ENCODE measurements around the gene NUDT17.

Gene NUDT17

DNA sequence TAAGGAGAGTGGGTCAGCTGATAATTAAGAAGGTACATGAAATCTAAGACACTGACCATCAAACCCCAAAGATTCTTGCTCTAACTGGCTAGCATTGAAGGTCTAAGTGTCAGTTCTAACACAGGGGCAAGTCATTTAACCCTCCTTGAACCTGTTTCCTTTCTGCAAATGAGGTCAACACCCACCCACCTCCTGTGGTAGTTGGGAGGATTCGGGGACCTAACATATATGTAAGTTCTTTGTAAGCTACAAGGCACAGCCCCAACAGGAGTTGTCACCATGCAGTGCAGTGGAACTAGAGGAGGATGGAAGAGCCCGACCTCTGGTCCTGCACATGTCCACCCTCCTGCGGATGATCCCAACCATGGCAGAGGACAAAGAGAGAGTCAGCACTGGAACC is 2.4 kb downstream of the NUDT17 start:
- no peak for DNase-seq

DNA sequence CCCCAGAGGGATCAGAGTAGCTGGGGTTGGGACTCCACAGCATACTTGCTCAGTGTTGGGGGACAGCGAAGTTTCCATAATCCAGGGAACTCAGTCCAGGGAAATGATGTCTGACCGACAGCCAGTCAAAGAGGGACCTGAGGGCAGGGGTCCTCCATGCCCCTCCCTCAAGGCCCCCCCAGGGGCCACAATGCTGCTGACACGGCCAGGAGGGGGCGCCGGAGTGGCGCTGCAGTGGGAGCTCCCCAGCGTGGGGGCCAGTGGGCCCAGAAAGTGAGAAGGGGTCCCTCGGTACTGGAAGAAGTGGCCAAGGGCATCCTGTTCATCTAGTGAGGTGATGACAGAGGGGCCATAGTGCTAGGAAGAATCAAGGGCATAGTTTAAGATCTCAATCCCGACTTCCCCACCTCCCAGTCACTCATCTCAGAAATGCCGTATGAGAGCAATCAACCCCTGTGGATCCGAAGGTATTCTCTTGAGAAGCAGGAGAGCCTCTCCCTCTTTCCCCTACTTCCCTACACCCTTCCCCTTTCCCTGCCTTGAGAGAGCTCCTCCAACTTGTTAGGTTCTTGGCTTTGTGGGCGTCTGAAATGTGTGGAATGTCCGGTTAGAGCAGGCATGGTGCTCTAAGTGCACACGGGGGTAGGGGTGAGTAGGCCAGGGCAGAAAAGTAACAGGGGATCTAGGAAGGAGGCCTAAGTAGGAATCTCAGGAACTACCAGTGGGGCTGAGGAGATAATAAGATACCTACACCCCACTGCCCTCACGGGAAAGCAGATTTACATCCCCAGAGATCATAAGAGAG is 4.1 kb downstream of the NUDT17 start:
- no peak for DNase-seq

DNA sequence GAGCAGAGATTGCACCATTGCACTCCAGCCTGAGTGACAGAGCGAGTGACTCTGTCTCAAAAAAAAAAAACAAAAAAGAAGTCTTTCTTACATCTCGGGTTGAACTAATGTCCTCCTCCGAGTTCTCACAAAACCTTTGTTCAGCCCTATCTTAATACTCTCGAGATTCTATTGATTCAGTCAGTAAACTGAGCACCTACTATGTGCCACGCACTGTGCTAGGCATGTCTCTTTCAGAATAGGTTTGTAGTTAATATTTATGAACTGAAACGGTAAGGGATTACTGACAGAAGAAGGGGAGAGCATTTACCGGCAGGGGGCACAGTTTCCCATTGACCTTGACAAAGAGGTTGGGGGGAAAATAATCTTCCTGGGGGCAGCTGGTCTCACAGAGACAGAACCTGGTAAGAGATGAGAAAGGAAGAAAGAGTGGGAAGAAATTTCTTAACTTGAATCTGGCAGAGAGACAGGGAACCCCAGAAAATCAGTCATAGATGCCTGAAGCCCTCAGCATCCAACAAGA is 10.1 kb downstream of the NUDT17 start:
- DNase-seq, result no peak

DNA sequence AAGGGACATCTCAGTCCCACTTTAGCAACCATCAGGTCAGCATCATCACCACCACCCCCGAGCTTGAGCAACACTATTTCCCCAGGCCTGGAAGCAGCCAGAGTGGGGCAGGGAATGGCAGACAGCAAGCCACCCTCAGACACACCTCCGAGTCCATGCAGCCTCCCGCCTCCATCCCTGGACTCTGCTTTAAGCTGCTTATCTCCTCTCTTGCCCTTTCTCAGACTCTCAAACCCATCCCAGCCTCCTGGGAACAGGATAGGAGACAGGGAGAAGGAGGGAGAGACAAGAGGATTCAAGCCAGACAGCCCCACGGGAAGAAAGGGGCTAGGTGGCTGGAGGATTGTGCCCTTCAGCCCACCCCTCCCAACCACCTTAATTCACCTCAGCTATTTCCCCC is 11.7 kb downstream of the NUDT17 start:
- no peak for DNase-seq

DNA sequence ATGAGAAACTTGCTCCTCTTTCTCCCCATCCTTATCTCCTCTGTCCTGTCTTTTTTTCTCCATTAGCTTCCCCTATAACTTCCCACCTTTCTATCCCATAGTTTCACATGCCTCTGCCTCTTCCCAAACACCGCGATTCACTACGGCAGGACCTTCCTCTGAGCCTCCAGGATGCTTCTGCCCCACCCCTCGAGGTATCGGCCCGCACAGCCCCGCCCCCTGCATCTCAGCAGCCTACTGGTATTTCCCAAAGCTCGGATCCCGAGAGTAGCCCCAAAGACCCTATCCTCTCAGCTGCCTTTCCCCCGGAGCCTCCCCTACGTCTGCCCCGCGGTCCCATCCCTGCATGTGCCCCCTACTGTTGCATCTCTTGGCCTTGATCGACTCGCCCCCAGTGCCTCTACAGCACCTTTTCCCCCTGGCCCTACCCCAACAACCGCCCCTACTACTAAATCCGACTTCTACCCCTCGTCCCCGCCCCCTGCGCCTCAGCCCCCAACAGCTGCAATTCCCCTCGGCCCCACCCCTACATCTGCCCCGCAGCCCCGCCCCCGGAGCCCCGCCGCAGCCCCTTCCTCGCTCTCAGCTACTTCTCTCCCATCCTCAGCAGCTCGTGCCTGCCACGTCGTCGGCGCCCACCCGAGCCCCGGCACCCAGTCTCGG is 12.9 kb downstream of the NUDT17 start:
- DNase-seq, result peak; percentile 42

DNA sequence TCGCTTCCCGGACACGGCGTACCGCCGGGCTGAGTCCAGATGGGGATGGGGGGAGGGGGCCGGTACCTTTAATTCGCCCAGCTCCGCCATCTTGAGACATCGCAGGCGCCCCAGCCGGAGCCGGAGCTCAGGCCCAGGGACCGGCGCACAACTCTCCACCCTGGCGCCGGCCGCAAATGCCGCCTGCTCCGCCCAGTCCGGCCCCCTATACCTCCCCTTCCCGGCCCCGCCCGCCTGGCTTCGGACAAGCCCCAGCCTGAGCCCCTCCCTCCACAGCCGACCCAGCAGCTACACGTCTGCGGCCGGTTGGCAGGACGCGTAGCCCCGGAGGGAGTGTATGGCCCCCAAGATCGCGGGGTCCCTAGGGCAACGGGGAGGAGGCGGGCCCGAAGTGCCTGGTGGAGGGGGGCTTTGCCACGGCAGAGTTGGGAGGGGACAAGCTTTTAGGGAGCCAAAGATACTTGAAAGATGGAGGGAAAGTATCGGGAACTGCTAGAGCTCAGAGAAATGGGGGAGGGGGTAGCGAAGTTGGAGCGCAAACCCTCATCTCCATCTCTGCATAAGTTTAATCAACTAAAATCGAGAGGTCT is 13.6 kb downstream of the NUDT17 start, which contains the start of gene PIAS3:
PIAS3 (minus strand) TSS at position 181 of the 590 bp plus-strand sequence; CDS start at position 90, 91 bp downstream.
- peak; percentile 97 for DNase-seq

DNA sequence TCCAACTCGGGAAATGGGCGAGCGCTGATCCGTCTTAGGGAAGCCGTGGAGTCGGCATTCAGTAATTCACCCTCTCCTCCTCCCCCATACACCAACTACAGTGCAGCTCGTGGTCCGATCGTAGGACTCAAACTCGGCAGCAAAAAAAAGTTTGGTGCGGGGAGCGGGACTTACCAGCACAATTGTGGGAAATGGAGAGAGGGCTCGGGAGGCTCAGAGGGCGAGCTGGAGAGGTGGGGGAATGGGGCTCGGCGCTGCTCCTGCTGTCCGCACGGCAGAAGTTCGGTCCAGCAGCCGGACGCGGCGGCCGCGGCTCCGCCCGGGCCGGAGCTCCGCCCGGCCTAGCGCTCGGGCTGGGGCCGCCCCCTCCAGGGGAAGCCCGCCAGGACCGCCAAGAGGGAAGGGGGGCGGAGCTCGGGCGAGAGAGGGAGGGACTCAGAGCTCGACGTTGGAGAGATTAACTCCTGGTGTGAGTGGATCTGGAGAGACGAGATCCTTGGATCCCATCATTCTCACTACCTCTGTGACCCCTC is 14.1 kb downstream of the NUDT17 start:
- peak; percentile 91 for DNase-seq

DNA sequence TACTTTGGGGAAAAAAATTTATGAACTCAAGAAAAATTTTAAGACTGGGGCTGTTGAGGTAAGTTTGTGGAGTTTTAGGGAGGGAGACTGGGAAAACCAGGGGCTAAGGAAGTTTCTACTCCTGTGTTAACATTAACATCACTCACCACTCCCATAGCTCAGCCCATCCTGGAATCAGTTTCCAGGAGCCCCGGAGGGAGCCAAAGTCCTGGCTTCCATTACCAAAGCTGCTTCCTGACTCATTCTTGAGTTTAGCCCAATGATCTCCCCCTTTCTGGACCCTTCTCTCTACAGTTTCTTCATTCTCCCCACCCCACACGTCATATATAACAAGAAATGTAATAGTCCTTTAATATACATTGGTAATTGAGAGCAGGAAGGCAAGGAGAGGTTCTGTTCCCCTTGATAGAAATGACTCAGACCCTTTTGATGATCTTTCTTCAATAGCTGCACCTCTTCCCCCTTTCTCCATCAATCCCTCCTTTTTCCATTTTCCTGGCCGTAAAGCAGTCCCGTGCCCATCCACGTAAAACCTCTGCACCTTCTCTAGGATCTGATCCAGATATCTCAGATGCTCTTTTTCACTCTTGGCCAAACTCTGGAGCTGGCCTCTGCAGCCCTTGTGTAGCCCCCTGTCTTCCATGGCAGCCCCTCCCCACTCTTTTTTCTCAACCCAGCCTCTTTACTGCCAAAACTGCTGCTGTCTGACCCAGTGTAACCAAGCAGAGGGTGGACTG is 18.0 kb downstream of the NUDT17 start:
- DNase-seq, result no peak

DNA sequence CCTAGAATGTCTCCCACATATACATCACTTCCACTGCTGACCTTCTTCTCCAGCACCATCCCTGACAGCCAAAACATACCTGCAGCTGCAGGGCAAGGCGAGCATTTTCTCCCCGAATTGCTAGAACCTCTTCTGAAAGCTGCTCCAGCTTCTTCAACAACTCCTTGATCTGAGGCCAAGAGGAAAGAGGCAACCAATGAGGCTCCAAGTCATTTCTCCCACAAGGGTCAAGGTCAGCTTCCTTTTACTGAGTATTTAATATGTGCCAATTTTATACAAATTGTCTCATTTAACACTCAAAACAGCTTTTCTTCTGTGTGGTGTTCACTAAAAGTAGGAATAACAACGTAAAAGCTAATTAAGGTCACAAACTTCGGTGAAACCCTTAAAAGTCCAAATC is 22.8 kb downstream of the NUDT17 start:
- DNase-seq, result no peak

DNA sequence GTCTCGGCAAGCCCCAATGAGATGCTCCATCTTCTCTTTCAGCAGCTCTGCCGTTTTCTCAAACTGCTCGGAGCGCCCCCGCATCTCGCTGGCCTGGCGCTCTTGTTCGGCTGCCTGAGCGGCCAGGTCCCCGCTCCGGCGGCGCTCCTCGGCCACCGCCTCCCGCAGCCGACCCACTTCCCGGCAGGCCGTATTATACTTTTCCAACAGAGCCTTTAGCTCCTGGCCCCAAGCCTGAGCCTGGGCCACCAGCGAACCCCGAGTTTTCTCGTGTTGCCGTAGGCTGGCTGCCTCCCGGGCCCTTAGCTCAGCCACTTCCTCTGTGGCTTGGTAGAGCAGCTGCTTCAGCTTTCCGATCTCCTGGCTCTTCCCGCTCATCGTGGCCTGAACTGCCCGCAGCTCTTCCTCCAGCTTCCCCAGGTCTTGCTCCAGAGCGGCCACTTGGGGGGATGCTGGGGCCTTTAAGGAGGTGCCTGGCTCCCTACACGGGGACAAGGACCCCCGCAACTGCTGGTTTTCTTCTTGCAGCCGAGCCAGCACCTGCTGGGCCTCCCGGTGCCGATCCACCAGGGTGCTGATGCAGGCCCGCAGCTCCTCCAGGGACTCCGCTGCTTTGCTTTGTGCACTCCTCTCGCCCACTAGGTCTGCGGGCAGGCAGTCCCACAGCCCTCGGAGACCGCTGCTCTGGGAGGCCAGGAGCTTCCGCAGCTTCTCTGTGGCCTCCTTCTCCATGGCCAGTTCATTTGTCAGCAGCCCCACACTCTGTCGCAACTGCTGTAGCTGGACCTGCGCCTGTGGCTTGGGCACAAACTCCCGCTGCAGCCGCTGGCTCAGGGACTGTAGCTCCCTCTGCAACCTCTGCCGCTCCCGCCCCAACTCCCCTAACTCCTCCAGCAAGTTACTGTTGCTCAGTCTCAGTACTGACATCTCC is 26.8 kb downstream of the NUDT17 start:
- DNase-seq, result peak; percentile 52

DNA sequence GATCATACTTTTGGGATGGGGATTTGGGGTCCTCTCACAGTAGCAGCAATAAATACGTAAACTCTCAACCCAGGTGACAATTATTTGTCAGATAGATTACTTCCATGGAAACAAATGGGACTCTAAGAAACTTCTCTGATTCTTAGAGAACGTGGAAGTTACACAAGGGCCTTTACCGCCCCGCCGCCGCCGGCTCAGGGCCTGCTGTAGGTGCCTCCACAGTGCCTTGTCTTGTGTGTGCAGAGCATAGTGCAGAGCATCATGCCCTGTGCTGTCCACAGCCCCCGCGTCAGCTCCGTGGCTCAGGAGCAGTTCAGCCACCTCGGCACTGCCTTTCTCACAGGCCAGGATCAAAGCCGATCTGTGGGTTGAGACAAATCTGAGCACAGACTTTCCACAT is 29.2 kb downstream of the NUDT17 start:
- DNase-seq, result no peak

DNA sequence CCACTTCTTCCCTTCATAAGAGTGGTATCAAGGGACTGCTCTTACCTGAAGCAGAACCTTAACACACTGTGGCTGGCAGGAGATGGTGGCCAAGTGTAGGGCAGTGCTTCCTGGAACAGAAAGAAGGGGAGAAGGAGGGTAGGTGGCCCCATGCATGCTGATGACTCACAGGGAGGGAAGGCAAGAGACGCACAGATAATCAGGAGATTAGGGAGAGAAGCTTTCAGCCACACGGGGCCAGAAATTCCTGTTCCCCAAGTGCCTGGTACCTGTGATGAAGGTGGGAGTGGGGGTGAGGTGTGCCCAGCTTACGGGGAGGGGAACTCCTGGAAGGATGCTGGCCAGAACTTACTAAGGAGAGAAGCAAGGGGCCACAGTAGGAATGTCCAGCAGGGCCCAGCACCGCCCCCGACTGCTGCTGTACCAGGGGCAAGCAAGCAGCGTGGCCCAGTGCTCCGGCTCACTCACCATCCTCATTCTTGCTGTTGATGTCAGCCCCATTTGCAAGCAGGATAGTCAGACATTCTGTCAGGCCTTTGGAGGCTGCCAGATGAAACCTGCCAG is 32.6 kb downstream of the NUDT17 start:
- no peak for DNase-seq

DNA sequence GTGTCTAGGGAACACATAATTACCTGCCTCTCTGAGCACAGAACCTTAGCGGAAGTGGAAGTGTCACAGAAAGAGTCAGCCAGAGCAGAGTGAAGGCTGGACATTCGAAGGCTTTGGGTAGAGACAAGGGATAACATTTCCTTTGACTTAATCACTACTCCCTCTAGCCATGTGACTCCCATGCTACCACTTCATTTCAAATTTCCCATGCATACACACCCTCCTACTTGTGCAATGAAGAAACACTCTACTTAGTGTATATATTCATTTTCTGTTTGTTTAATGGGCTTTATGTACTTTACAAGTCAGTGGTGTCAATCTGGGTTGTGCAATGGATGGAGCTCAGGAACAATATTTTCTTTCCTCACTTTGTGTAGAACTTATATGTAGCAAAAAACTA is 33.3 kb downstream of the NUDT17 start:
- DNase-seq, result no peak

DNA sequence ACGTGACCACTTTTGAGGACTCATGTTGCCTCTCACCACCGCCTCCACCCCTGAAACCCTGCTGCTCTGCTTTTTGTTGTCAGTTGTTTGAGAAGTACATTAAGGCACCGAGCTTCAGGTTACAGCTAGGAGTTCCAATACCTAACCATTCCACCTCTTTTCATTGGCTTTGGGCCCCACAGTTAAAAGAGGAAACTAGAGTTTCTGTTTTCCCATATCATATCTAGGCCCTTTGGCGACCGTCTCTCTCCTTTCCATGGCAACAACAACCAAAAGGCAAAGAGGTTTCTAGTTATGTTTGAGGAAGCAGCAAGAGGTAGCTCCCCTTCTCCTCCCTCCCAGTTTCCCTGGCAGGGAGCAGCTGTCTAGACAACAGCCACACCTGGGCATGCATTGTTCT is 34.3 kb downstream of the NUDT17 start:
- no peak for DNase-seq

DNA sequence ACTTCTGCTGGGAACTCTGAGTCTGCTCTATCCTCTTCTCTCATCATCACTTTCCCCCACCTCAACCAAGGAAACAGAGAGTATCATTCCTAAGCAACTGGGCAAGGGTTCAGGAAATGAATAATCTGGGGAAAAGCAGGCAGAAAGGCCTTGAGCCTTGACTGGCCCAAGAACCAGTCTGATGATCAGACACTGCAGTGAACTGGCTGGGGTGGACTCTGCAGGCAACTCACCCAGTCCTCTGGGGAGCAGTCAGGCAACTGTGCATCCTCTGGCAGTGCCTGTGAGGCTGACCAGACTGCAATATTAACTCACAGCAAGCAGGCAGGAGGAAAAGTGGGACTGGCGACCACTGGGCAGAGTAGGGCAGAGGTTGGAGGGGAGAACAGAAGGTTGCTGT is 39.2 kb downstream of the NUDT17 start:
- no peak for DNase-seq

DNA sequence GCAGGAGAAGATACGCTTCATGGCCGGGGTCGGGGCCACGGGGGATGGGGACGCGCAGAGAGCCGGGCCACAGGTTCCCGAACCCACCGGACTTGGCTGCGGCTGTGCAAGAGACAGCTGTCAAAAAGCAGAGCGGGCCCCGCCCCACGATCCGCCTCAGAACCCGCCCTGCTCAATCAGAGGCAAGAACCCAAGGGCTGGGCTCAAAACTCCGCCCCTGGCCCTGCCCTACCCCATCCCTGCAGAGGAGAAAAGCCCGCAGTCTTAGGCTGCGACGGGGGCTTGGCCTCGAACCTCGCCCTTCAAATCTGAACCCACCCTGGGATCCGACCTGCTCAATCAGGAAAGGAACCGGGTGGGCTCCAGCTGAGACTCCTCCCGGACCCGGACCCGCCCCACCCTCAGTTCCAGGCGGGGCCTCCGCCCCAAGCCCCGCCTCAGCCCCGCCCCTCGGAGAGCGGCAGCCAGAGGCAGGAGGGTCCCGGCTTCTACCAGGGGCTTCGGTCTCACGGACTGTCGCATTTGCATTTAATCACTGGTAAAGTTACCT is 40.4 kb downstream of the NUDT17 start, which contains the start of gene ANKRD35:
ANKRD35 (minus strand) TSS at position 129 of the 550 bp plus-strand sequence; CDS start at position 21, 108 bp downstream.
- DNase-seq, result peak; percentile 83

DNA sequence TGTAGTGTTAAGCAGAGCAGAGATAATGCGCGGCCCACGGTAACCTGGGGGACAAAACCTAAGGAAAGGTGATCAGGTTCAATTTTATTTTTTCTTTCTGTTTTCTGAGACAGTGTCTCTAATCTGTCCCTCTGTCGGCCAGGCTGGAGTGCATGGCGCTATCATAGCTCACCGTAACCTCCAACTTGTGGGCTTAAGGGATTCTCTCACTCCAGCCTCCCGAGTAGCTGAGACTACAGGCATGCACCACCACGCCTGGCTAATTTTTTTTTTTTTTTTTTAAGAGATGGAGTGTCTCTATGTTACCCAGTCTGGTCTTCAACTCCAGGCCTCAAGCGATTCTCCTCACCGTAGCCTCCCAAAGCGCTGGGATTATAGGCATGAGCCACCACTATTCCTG is 41.0 kb downstream of the NUDT17 start:
- DNase-seq, result no peak

DNA sequence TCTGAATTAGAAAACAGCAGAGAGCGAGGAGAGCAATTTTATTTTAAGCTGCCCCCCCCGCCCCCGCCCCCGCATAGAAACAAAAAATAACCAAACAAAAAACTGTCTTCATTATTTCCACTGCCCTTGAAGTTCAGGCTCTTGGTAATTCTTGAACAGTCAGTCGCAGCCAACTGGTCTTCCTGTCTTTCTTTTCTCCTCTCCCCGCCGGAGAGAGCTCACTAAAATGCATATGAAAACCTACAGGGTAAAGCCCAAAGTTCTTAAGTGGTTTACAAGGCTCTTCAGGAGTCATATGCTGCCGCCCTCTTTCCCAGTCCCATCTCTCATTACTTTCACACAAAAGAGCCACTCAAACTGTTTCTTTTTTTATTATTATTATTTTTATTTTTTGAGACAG is 41.4 kb downstream of the NUDT17 start:
- DNase-seq, result no peak

DNA sequence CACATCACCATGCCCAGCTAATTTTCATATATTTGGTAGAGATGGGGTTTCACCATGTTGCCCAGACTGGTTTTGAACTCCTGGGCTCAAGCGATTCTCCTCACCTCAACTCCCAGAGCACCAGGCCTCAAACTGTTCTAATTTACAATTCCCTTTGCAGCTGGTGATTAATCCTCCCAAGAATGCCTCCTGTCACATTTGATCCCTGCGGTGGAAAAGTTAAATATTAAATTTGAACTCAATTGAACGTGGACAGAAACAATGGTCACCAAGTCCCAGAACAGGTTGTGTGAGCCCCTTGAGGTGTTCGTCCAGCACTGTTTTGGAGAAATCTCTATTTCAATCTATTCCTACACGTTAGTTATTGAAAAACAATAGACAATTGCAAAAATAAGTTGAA is 42.2 kb downstream of the NUDT17 start:
- no peak for DNase-seq

DNA sequence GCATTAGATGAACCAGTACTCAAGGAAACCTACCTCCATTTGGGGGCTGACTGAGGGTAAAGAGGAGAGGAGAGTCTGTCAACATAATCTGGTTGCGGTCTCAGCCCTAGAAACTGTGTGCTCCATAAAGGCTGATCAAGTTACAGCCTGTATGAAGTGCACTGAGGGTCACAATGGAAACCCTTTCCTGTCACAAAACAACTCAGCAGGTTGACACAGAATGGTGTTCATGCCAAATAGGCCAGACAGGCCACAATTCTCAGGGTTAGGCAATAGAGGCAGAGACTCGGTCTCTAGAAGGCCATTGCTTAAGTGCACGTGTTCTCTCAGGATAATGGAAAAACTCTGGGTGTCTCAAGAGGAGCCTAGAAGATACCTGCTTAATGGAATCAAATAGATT is 44.3 kb downstream of the NUDT17 start:
- DNase-seq, result no peak

DNA sequence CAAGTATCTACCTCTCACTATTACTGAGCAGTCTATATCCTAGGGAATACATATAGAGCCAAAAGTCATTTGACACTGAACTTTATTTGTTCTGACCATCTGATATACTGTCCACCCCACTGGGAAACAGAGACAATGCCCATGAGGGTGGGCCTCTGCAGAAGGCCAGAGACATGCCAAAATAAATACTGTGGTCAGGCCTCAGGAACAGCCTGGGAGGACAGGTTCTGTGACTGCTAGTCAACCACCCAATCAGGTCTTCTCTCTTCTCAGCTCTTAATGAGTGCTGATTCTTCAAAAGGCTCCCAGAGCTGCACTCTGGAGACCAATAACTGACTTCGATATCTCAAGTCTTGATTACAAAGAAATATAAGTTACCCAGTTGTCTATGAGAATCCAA is 45.7 kb downstream of the NUDT17 start:
- DNase-seq, result no peak

All from suppressor macrophage treated with lipopolysaccharide for 4 hours (primary cell).